H1 (cell line): ENCODE data around the gene ZNF747. TPM values are rescaled to one million over a fixed set of nuclear protein-coding genes. Genes with fewer than 3 reads are reported as not detected.

Experiments
- CTCF ChIA-PET: fragments of 300-600 bp; sonication (Branson Sonifier 250); formaldehyde crosslinking; loops from one replicate; lab custom pipeline; 2021; ENCODE audit not compliant: partially characterized antibody; lab: Charles Lee
- POLR2A ChIA-PET: fragments of 300-600 bp; sonication (Branson Sonifier 250); formaldehyde crosslinking; loops from one replicate; lab custom pipeline; 2021; ENCODE audit warnings: inconsistent platforms; ENCODE audit not compliant: partially characterized antibody; lab: Charles Lee
- DNase-seq, 2 experiments: peaks; one replicate each; pipeline versions ENCODE4 v3.0.0 to v3.0.0-alpha.2; 2010 to 2022; ENCODE audit warnings: low spot score in 2 of 2, low read depth in 1 of 2, mixed read lengths in 1 of 2
- FAIRE-seq: peaks from 2 replicates; lab custom pipeline; 2011; peaks lifted over from hg19 to GRCh38; lab: Jason Lieb, UNC
- H2AFZ ChIP-seq: 2 replicates; pipeline ENCODE4 v1.8.1; 2012; ENCODE audit warnings: low read length, inconsistent platforms
- H2AK5ac ChIP-seq: 2 replicates; pipeline ENCODE4 v1.6.1; 2013; ENCODE audit warnings: low read depth, low read length
- H2BK120ac ChIP-seq: replicated peaks from 2 replicates; pipeline ENCODE3; 2013; ENCODE audit warnings: low read depth, low read length, inconsistent platforms
- H2BK12ac ChIP-seq: 2 replicates; pipeline ENCODE4 v1.6.1; 2013; ENCODE audit warnings: low read depth, low read length
- H2BK15ac ChIP-seq: 2 replicates; pipeline ENCODE4 v1.6.1; 2013; ENCODE audit warnings: low read length
- H2BK20ac ChIP-seq: 2 replicates; pipeline ENCODE4 v1.6.1; 2013; ENCODE audit warnings: low read length
- H2BK5ac ChIP-seq: 2 replicates; pipeline ENCODE4 v1.6.1; 2013; ENCODE audit warnings: low read depth, low read length
- H3K14ac ChIP-seq: 2 replicates; pipeline ENCODE4 v1.6.1; 2013; ENCODE audit warnings: inconsistent platforms; ENCODE audit not compliant: insufficient read length
- H3K18ac ChIP-seq: 2 replicates; pipeline ENCODE4 v1.6.1; 2013; ENCODE audit warnings: low read length; ENCODE audit errors: extremely low read depth
- H3K23ac ChIP-seq: 2 replicates; pipeline ENCODE4 v1.6.1; 2013; ENCODE audit warnings: inconsistent platforms; ENCODE audit not compliant: insufficient read length
- H3K23me2 ChIP-seq: 2 replicates; pipeline ENCODE4 v1.6.1; 2013; ENCODE audit warnings: low read depth, low read length
- H3K27ac ChIP-seq: 2 replicates; pipeline ENCODE4 v1.6.1; 2011; ENCODE audit warnings: low read depth, low read length, inconsistent platforms
- H3K27me3 ChIP-seq, 4 experiments: replicated peaks in 1 of 4; 1 replicate in 1 of 4; 2 replicates in 3 of 4; pipeline versions ENCODE4 v1.6.1 to v1.8.1; 2011 to 2013; ENCODE audit warnings: low read length in 3 of 4, mild to moderate bottlenecking in 3 of 4, inconsistent platforms in 2 of 4, mixed read lengths in 2 of 4, moderate library complexity in 1 of 4; ENCODE audit not compliant: control insufficient read depth in 3 of 4, insufficient read depth in 3 of 4; ENCODE audit errors: extremely low read depth in 1 of 4
- H3K36me3 ChIP-seq, 4 experiments: 2 replicates each; pipeline versions ENCODE4 v1.6.1 to v1.8.1; 2011 to 2013; ENCODE audit warnings: mild to moderate bottlenecking in 4 of 4, low read length in 3 of 4, moderate library complexity in 2 of 4, control low read depth in 1 of 4, inconsistent platforms in 1 of 4; ENCODE audit not compliant: insufficient read depth in 4 of 4, control insufficient read depth in 2 of 4
- H3K4ac ChIP-seq: replicated peaks from 2 replicates; pipeline ENCODE3; 2013; ENCODE audit warnings: low read length, low read depth, mixed read lengths, inconsistent platforms; ENCODE audit not compliant: insufficient read length
- H3K4me1 ChIP-seq, 4 experiments: replicated peaks in 1 of 4; 1 replicate in 1 of 4; 2 replicates in 3 of 4; pipeline versions ENCODE4 v1.6.1 to v1.8.1; 2011 to 2013; ENCODE audit warnings: low read length in 3 of 4, inconsistent platforms in 2 of 4, mixed read lengths in 1 of 4; ENCODE audit not compliant: insufficient read depth in 4 of 4, control insufficient read depth in 3 of 4
- H3K4me2 ChIP-seq, 2 experiments: 2 replicates each; pipeline versions ENCODE4 v1.6.1 to v1.8.1; 2011 to 2013; ENCODE audit warnings: low read depth in 2 of 2, low read length in 2 of 2, control low read depth in 1 of 2, inconsistent platforms in 1 of 2, mild to moderate bottlenecking in 1 of 2; ENCODE audit not compliant: insufficient read depth in 1 of 2
- H3K4me3 ChIP-seq, 4 experiments: fragments of 200-600, 300-600 bp in 1 of 4; sonication (generic), shearing (Covaris generic), sonication (Bioruptor Twin) in 1 of 4; 2 replicates each; pipeline versions ENCODE4 v1.5.1 to v1.8.1; 2011 to 2016; ENCODE audit warnings: low read length in 4 of 4, low read depth in 3 of 4, control low read depth in 2 of 4, inconsistent platforms in 2 of 4, mild to moderate bottlenecking in 2 of 4, mixed read lengths in 1 of 4, moderate library complexity in 1 of 4; ENCODE audit not compliant: insufficient read depth in 2 of 4; ENCODE audit errors: extremely low read depth in 1 of 4
- H3K56ac ChIP-seq: replicated peaks from 2 replicates; pipeline ENCODE3; 2013; ENCODE audit warnings: low read depth, mild to moderate bottlenecking, mixed read lengths, low read length, inconsistent platforms; ENCODE audit not compliant: insufficient read length
- H3K79me1 ChIP-seq: 2 replicates; pipeline ENCODE4 v1.6.1; 2013; ENCODE audit warnings: low read depth, low read length, control low read depth
- H3K79me2 ChIP-seq, 2 experiments: 2 replicates each; pipeline versions ENCODE4 v1.6.1 to v1.8.1; 2012 to 2013; ENCODE audit warnings: low read length in 2 of 2, mild to moderate bottlenecking in 2 of 2, inconsistent platforms in 1 of 2; ENCODE audit not compliant: insufficient read depth in 2 of 2, control insufficient read depth in 1 of 2
- H3K9ac ChIP-seq, 4 experiments: replicated peaks in 1 of 4; 1 replicate in 1 of 4; 2 replicates in 3 of 4; pipeline versions ENCODE4 v1.6.1 to v1.8.1; 2011 to 2013; ENCODE audit warnings: low read depth in 3 of 4, low read length in 3 of 4, control low read depth in 2 of 4, mild to moderate bottlenecking in 2 of 4, moderate library complexity in 2 of 4, inconsistent platforms in 1 of 4; ENCODE audit errors: extremely low read depth in 1 of 4
- H3K9me3 ChIP-seq, 2 experiments: 2 replicates each; pipeline versions ENCODE4 v1.6.1 to v1.8.1; 2012 to 2013; ENCODE audit warnings: mild to moderate bottlenecking in 2 of 2, moderate library complexity in 2 of 2, control low read depth in 1 of 2, inconsistent platforms in 1 of 2, low read depth in 1 of 2, low read length in 1 of 2, mixed read lengths in 1 of 2; ENCODE audit not compliant: insufficient read depth in 2 of 2
- H4K20me1 ChIP-seq, 2 experiments: replicated peaks in 1 of 2; 2 replicates each; pipeline versions ENCODE3 to v1.8.1; 2011 to 2013; ENCODE audit warnings: inconsistent platforms in 2 of 2, low read length in 2 of 2, mild to moderate bottlenecking in 1 of 2; ENCODE audit not compliant: insufficient read depth in 2 of 2, control insufficient read depth in 1 of 2
- H4K5ac ChIP-seq: 2 replicates; pipeline ENCODE4 v1.6.1; 2013; ENCODE audit warnings: low read length, low read depth, mixed read lengths, inconsistent platforms; ENCODE audit not compliant: insufficient read length
- H4K8ac ChIP-seq: 2 replicates; pipeline ENCODE4 v1.8.0; 2013; ENCODE audit warnings: mild to moderate bottlenecking, moderate library complexity, low read length, inconsistent platforms; ENCODE audit not compliant: insufficient read depth; ENCODE audit errors: extremely low read depth
- H4K91ac ChIP-seq: replicated peaks from 2 replicates; pipeline ENCODE3; 2013; ENCODE audit warnings: low read length, mixed read lengths, inconsistent platforms; ENCODE audit not compliant: insufficient read length
- BRCA1 ChIP-seq: IDR thresholded peaks from 2 replicates; pipeline ENCODE4 v1.6.1; 2012; ENCODE audit warnings: low read depth, low read length, improper control_type of control experiment
- EZH2 ChIP-seq: fragments of 200-600 bp; sonication (generic); IDR thresholded peaks from 2 replicates; pipeline ENCODE4 v1.7.1; 2012; ENCODE audit warnings: low read depth, mild to moderate bottlenecking, moderate library complexity, low read length, inconsistent platforms; ENCODE audit not compliant: severe bottlenecking
- GABPA ChIP-seq: IDR thresholded peaks from 2 replicates; pipeline ENCODE4 v1.6.1; 2011; ENCODE audit warnings: mild to moderate bottlenecking, low read length, moderate library complexity, borderline replicate concordance; ENCODE audit not compliant: insufficient read depth
- JUND ChIP-seq: IDR thresholded peaks from 2 replicates; pipeline ENCODE4 v1.6.1; 2011; ENCODE audit warnings: mild to moderate bottlenecking, improper control_type of control experiment, low read length
- KDM4A ChIP-seq: IDR thresholded peaks from one replicate; pipeline ENCODE4 v1.7.1; 2012; ENCODE audit warnings: low read depth, mild to moderate bottlenecking, moderate library complexity, low read length, inconsistent platforms; ENCODE audit not compliant: severe bottlenecking
- RAD21 ChIP-seq, 2 experiments: IDR thresholded peaks in 1 of 2; conservative IDR thresholded peaks in 1 of 2; 2 replicates each; pipeline ENCODE4 v1.6.1; 2011; ENCODE audit warnings: low read depth in 2 of 2, low read length in 2 of 2, improper control_type of control experiment in 1 of 2, inconsistent platforms in 1 of 2, mild to moderate bottlenecking in 1 of 2, moderate library complexity in 1 of 2
- RBBP5 ChIP-seq: IDR thresholded peaks from 2 replicates; pipeline ENCODE4 v1.7.1; 2012; ENCODE audit warnings: low read depth, mild to moderate bottlenecking, inconsistent platforms, low read length, moderate library complexity, borderline replicate concordance
- SP1 ChIP-seq: IDR thresholded peaks from 2 replicates; pipeline ENCODE4 v1.6.1; 2011; ENCODE audit warnings: low read depth, low read length
- TBP ChIP-seq: IDR thresholded peaks from 2 replicates; pipeline ENCODE4 v1.6.1; 2011; ENCODE audit warnings: low read depth, low read length, improper control_type of control experiment
- TCF12 ChIP-seq: IDR thresholded peaks from 2 replicates; pipeline ENCODE4 v1.6.1; 2011; ENCODE audit warnings: low read depth, mild to moderate bottlenecking, low read length
- WGBS, 2 experiments: shearing (Covaris generic) in 1 of 2; methylation state at CpG; one replicate each; pipeline versions ENCODE4 v1.1.6 to v1.1.7; 2013 to 2015; ENCODE audit warnings: low lambda C conversion rate in 2 of 2, mixed read lengths in 2 of 2, inconsistent platforms in 1 of 2, low coverage in 1 of 2, missing lambda C conversion rate in 1 of 2; ENCODE audit not compliant: insufficient replicate concordance in 2 of 2, insufficient coverage in 1 of 2, insufficient read length in 1 of 2; ENCODE audit errors: extremely low coverage in 1 of 2, missing lambda C conversion rate in 1 of 2; 5-methylcytosine and 5-hydroxymethylcytosine counted together
- polyA plus RNA-seq, 7 experiments: library from polyadenylated mRNA; depleted of rRNA in 3 of 7; stranded (reverse) in 5 of 7; unstranded in 2 of 7; fragments of >200 nt in 5 of 7; fragments of 200-250 nt in 2 of 7; gene quantifications; 1 replicate in 5 of 7; 2 replicates in 1 of 7; 4 replicates in 1 of 7; pipeline versions ENCODE4 v1.2.1 to v1.2.3, GENCODE V29; 2011 to 2013; ENCODE audit warnings: missing spikeins in 2 of 7, mixed read lengths in 2 of 7
- total RNA-seq: library from RNA; stranded (reverse); fragmentation: NEBNext Ultra II Directional; extraction: Animal tissue kit (Norgen Biotek cat#: 25700); gene quantifications from 2 replicates; pipeline ENCODE4 v1.2.1, GENCODE V29; 2021
- TF ChIP-seq, protein P1 (sequence below): IDR thresholded peaks from 2 replicates; pipeline ENCODE4 v1.6.1; 2012; ENCODE audit warnings: inconsistent platforms

ZNF747 gene
- total and polyA plus RNA-seq, 2 of the 8 experiments (the other 6 are each of a cell fraction or from before 2014, with no cell fraction given), result 9.9 to 10.3 TPM

DNA sequence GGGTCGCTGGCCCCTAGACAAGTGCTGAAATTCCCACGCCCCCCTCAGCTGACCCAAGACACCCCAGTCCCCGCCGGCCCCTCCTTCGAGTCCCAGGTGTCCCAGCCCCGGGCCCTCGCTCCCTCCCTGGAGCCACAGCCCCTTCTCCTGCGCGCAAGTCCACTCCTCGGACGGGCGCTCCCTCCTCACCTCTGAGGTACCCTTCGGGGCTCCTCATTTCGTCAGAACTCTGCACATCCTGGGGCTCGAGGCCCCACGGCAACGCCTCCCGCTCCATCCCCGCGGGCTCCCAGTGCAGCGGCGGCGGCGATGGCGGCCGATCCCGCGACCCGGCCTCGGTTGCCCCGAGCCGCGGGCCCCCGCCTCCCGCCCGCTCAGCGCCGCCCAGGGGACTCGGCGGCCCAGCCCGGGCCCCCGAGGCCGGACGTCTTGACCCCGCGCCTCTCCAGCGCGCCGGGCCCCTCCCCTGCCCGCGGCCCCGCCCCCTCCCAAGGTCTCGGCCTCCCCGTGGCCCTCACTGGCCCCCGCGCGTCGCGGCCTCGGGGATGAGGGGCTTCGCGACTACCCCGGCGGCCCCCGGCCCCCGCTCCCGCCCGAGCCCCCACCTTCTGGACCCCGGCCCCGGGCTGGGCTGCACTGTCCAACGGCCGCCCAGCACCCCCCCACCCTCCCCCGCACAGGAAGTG is 8.4 kb downstream of the ZNF747 start, which contains the start of gene ZNF768:
ZNF768 (minus strand) TSS at position 430 of the 686 bp plus-strand sequence; CDS start at position 277, 153 bp downstream.
- H3K23me2 ChIP-seq, result peaks cover 2% of the 10 kb centered on the region; the same call in 1 of the 2 replicates
- H3K9me3 ChIP-seq, result no peaks in the 10 kb centered on the region
- no peak within 1 kb of the TSS for H2AK5ac ChIP-seq
- peaks cover 0 to 7% of the 10 kb centered on the region in 2 experiments for H4K20me1 ChIP-seq
- H2BK20ac ChIP-seq, result no peak within 1 kb of the TSS
- WGBS, 2 experiments, result 5% methylated on average over 12 of the region's 73 CpGs; no CpG with 5 or more reads in 1 of the 2 experiments
- H3K27me3 ChIP-seq, result no peaks in the 10 kb centered on the region
- peak within 1 kb of the TSS; percentile 92 for H4K5ac ChIP-seq
- CTCF ChIA-PET, result interaction anchor here (1.3 to 2.1 kb wide), 5 partner anchors 8 to 96 kb away, joined by 4 to 11 read pairs (median 4); partner anchors contain the start of genes DCTPP1 and ZNF747
- peak within 1 kb of the TSS; percentile 54 for H2BK120ac ChIP-seq
- H3K79me2 ChIP-seq, result no peaks in the 10 kb centered on the region
- DNase-seq (peak in 1 of 2 experiments; percentile 81), FAIRE-seq (no peak)
- H3K4me1 ChIP-seq, result peaks cover 3 to 6% (median 6%) of the 10 kb centered on the region in 4 experiments; a peak in 6 of 7 replicates
- H3K4ac ChIP-seq, result no peak within 1 kb of the TSS
- H2BK5ac ChIP-seq, result peak within 1 kb of the TSS; percentile 97
- peak within 1 kb of the TSS; percentile 56; the same call in 1 of the 2 replicates for H2AFZ ChIP-seq
- no peak within 1 kb of the TSS for H3K23ac ChIP-seq
- H2BK12ac ChIP-seq, result peak within 1 kb of the TSS; percentile 84; the same call in 1 of the 2 replicates
- POLR2A ChIA-PET, result interaction anchor here (1.0 to 5.7 kb wide), 12 partner anchors 9 to 279 kb away, joined by 3 to 48 read pairs (median 5); partner anchors contain the start of genes CD2BP2, DCTPP1, ZNF688 and ZNF689
- peak within 1 kb of the TSS; percentile 71 to 99 (median 94) for H3K4me3 ChIP-seq
- H3K79me1 ChIP-seq, result peaks cover 2% of the 10 kb centered on the region; the same call in 1 of the 2 replicates
- peak within 1 kb of the TSS; percentile 93 for H3K27ac ChIP-seq
- H3K9ac ChIP-seq, result peak within 1 kb of the TSS; percentile 61 to 85 (median 74)
- H3K36me3 ChIP-seq, result peaks cover 0 to 11% (median 2%) of the 10 kb centered on the region in 4 experiments; a peak in 1 of 8 replicates
- no peak within 1 kb of the TSS for H3K14ac ChIP-seq
- H4K8ac ChIP-seq, result peak within 1 kb of the TSS; percentile 82
- H4K91ac ChIP-seq, result peak within 1 kb of the TSS; percentile 96
- peak within 1 kb of the TSS; percentile 61; the same call in 1 of the 2 replicates for H2BK15ac ChIP-seq
- peak within 1 kb of the TSS; percentile 96 for H3K56ac ChIP-seq
- H3K18ac ChIP-seq, result peak within 1 kb of the TSS; percentile 83
- H3K4me2 ChIP-seq, result peak within 1 kb of the TSS; percentile 81 to 89
- TF ChIP-seq, protein P1, sequence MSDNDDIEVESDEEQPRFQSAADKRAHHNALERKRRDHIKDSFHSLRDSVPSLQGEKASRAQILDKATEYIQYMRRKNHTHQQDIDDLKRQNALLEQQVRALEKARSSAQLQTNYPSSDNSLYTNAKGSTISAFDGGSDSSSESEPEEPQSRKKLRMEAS, result peak; percentile 78; the same call in 1 of the 2 replicates
- TF ChIP-seq RBBP5 (no peak; the same call in 1 of the 2 replicates), RAD21 (IDR thresholded peaks at IDR 0.05 in 1 of 2, conservative IDR thresholded peaks at IDR 0.05 in 1 of 2; ENCODE audit: low read depth in 2 of 2, low read length in 2 of 2) (no peak), TBP (peak; percentile 26; the same call in 1 of the 2 replicates), GABPA (no peak), EZH2 (no peak), JUND (no peak), SP1 (no peak), BRCA1 (no peak), TCF12 (no peak), KDM4A (no peak)
